Caco-2 (cell line): ENCODE measurements around the gene ZNF668. TPM values are rescaled to one million over a fixed set of nuclear protein-coding genes. Genes with fewer than 3 reads are reported as not detected.

ENCODE experiments used
- BruUV-seq: library from RNA; stranded (reverse); fragments of 400-500 nt; replicated peaks from 2 replicates; lab custom pipeline; 2021; lab: Mats Ljungman, UMichigan
- CTCF ChIA-PET: fragments of 300-600 bp; sonication (Branson Sonifier 250); formaldehyde crosslinking; loops from one replicate; lab custom pipeline; 2022; ENCODE audit warnings: antibody characterized with exemption; lab: Charles Lee
- POLR2A ChIA-PET: fragments of 300-600 bp; sonication (Branson Sonifier 250); formaldehyde crosslinking; loops from one replicate; lab custom pipeline; 2022; ENCODE audit warnings: antibody characterized with exemption; lab: Charles Lee
- DNase-seq, 2 experiments: peaks; one replicate each; pipeline versions ENCODE4 v3.0.0 to v3.0.0-alpha.2; 2020 to 2022
- H3K27me3 ChIP-seq: replicated peaks from 2 replicates; pipeline ENCODE4 v1.6.0; 2011; ENCODE audit warnings: low read length; ENCODE audit not compliant: control insufficient read depth, insufficient read depth
- H3K36me3 ChIP-seq: 2 replicates; pipeline ENCODE4 v1.5.1; 2011; ENCODE audit warnings: low read length; ENCODE audit not compliant: control insufficient read depth, insufficient read depth
- H3K4me1 ChIP-seq: fragments of 250-450 bp; sonication (Bioruptor Pico); 2 replicates; pipeline ENCODE4 v1.5.1; 2020; ENCODE audit warnings: mild to moderate bottlenecking
- H3K4me3 ChIP-seq: 2 replicates; pipeline ENCODE4 v1.5.1; 2011; ENCODE audit warnings: low read depth, mild to moderate bottlenecking, control low read depth, low read length
- H3K9me3 ChIP-seq: fragments of 250-450 bp; sonication (Bioruptor Pico); 2 replicates; pipeline ENCODE4 v1.5.1; 2020; ENCODE audit warnings: mild to moderate bottlenecking, moderate library complexity
- H3K27ac Mint-ChIP-seq: one replicate; pipeline ENCODE4 v1.8.0; 2022; ENCODE audit warnings: mixed read lengths; ENCODE audit not compliant: unreplicated experiment
- H3K27me3 Mint-ChIP-seq: one replicate; pipeline ENCODE4 v1.8.0; 2022; ENCODE audit warnings: mixed read lengths; ENCODE audit not compliant: insufficient read depth, unreplicated experiment
- H3K36me3 Mint-ChIP-seq: one replicate; pipeline ENCODE4 v1.8.0; 2022; ENCODE audit warnings: mild to moderate bottlenecking, mixed read lengths; ENCODE audit not compliant: insufficient read depth, unreplicated experiment
- H3K4me1 Mint-ChIP-seq: one replicate; pipeline ENCODE4 v1.8.0; 2022; ENCODE audit warnings: low read depth, mixed read lengths; ENCODE audit not compliant: unreplicated experiment
- H3K4me3 Mint-ChIP-seq: one replicate; pipeline ENCODE4 v1.8.0; 2022; ENCODE audit warnings: mild to moderate bottlenecking, moderate library complexity, mixed read lengths; ENCODE audit not compliant: unreplicated experiment
- H3K9me3 Mint-ChIP-seq: one replicate; pipeline ENCODE4 v1.8.0; 2022; ENCODE audit warnings: mixed read lengths; ENCODE audit not compliant: unreplicated experiment
- intact Hi-C: fragments of 100-400 bp; cut with micrococcal nuclease; formaldehyde crosslinking; loops from one replicate; pipeline ENCODE4 v1.10.0; 2022; ENCODE audit not compliant: unreplicated experiment
- total RNA-seq: library from RNA; stranded (reverse); gene quantifications from 2 replicates; pipeline ENCODE4 v1.2.3, GENCODE V29; 2022
- TF ChIP-seq, protein P1 (sequence below), 2 experiments: fragments of 200-600 bp in 1 of 2; IDR thresholded peaks; 1 replicate in 1 of 2; 2 replicates in 1 of 2; pipeline versions ENCODE4 v1.5.1 to v1.8.0; 2011 to 2022; ENCODE audit warnings: antibody characterized with exemption in 1 of 2, control low read depth in 1 of 2, inconsistent platforms in 1 of 2, low read depth in 1 of 2, low read length in 1 of 2, mild to moderate bottlenecking in 1 of 2, moderate library complexity in 1 of 2; ENCODE audit not compliant: insufficient read depth in 1 of 2, severe bottlenecking in 1 of 2, unreplicated experiment in 1 of 2

Gene ZNF668
- total RNA-seq, 1 experiment from 2014 or later = 8.7 TPM

DNA sequence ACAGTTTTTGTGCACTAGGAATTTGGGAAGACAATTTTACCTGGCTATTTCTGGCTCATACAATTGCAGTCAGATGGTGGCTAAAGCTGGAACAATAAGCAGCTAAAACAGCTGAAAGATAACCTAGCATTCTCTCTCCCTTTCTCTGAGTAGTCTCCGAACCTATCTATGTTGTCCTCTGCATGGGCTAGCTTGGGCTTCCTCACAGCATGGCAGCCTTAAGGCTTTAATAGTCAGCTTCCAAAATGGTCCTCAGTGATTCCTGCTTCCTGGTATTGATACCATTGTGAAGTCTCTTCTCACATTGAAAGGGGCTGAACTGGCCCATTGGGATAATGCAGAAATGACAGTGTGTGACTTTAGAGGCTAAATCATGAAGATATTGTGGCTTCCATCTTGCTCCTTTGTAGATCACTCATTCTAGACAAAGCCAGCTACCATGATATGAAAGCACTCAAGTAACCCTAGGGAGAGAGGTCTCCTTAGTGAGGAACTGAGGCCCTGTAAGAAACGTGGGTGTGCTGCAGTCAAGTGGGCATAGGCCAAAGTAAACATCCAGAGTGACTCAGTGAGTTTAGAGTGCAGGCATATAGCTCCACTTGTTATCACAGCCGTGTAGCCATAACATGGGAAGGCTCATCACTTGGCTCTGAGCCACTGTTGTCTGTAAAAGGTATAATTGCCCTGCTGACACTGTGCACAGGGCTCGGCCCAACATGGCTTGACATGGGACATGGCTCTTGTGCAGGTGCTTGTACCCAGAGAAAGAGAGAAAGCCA, 26.0 kb upstream of the ZNF668 start:
- POLR2A ChIA-PET = interaction anchor here (1.2 kb wide), 1 partner anchor 17 kb away, joined by 4 read pairs; the partner anchor contains the start of gene KAT8
- Mint-ChIP-seq H3K27me3 (no peaks in the 10 kb centered on the region), H3K27ac (no peak overlapping the region), H3K36me3 (no peaks in the 10 kb centered on the region), H3K9me3 (peaks cover 17% of the 10 kb centered on the region), H3K4me3 (no peak overlapping the region), H3K4me1 (peaks cover 7% of the 10 kb centered on the region)
- Histone ChIP-seq H3K9me3 (no peaks in the 10 kb centered on the region), H3K36me3 (no peaks in the 10 kb centered on the region), H3K27me3 (no peaks in the 10 kb centered on the region), H3K4me3 (no peak overlapping the region), H3K4me1 (no peaks in the 10 kb centered on the region)
- DNase-seq = no peak
- CTCF ChIA-PET = no interaction called here
- intact Hi-C loops = no loop called here
- TF ChIP-seq, protein P1, sequence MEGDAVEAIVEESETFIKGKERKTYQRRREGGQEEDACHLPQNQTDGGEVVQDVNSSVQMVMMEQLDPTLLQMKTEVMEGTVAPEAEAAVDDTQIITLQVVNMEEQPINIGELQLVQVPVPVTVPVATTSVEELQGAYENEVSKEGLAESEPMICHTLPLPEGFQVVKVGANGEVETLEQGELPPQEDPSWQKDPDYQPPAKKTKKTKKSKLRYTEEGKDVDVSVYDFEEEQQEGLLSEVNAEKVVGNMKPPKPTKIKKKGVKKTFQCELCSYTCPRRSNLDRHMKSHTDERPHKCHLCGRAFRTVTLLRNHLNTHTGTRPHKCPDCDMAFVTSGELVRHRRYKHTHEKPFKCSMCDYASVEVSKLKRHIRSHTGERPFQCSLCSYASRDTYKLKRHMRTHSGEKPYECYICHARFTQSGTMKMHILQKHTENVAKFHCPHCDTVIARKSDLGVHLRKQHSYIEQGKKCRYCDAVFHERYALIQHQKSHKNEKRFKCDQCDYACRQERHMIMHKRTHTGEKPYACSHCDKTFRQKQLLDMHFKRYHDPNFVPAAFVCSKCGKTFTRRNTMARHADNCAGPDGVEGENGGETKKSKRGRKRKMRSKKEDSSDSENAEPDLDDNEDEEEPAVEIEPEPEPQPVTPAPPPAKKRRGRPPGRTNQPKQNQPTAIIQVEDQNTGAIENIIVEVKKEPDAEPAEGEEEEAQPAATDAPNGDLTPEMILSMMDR (IDR thresholded peaks at IDR 0.05; ENCODE audit: insufficient read depth in 1 of 2, low read depth in 1 of 2, low read length in 1 of 2, severe bottlenecking in 1 of 2, unreplicated experiment in 1 of 2) = no peak
- BruUV-seq = no TSS peak

DNA sequence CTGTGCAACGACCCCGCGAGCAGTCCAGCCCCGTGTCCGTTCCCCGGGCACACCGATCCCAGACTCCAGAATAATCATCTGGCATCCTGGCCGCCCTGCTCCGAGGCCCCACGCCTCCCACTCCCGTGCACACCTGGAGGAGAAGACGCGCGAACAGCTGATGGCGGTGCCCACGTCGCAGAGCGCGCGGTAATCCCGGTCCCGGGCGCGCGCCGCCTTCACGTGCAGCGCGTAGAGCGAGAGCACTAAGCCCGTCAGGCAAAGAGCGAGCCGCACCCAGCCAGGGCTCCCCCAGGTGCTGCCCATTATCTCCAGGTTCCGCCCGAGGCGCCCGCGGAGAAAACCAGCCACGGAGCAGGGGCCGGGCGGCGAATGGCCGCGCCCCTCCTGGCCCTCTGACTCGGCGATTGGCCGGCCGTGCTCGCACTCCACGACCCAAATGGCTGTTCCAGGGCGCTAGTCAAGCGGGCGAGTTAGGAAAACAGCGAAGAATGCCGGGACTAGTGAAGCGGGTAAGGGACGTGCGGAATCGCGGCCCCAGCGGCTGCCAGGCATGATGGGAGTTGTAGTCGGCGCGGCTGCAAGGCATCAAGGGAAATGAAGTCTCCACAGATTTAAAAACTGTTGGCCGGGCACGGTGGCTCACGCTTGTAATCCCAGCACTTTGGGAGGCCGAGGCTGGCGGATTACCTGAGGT, 20.5 kb upstream of the ZNF668 start, which contains the start of gene VKORC1:
Gene VKORC1, minus strand, starts transcription at position 374 of the 697 bp plus-strand sequence. Its CDS starts 68 bp downstream, at position 306.
- POLR2A ChIA-PET = interaction anchor here (0.7 to 1.3 kb wide), 3 partner anchors 23 to 85 kb away, joined by 3 read pairs; partner anchors contain the start of genes FUS, KAT8 and PRSS8
- Histone ChIP-seq H3K36me3 (no peaks in the 10 kb centered on the region; the same call in 1 of the 2 replicates), H3K4me1 (no peaks in the 10 kb centered on the region), H3K27me3 (no peaks in the 10 kb centered on the region), H3K4me3 (peak within 1 kb of the TSS; percentile 97), H3K9me3 (no peaks in the 10 kb centered on the region)
- Mint-ChIP-seq H3K4me1 (peaks cover 15% of the 10 kb centered on the region), H3K4me3 (peak within 1 kb of the TSS; percentile 98), H3K36me3 (peaks cover 7% of the 10 kb centered on the region), H3K27me3 (no peaks in the 10 kb centered on the region), H3K27ac (peak within 1 kb of the TSS; percentile 92), H3K9me3 (peaks cover 8% of the 10 kb centered on the region)
- TF ChIP-seq, protein P1 (IDR thresholded peaks at IDR 0.05; ENCODE audit: insufficient read depth in 1 of 2, low read depth in 1 of 2, low read length in 1 of 2, severe bottlenecking in 1 of 2, unreplicated experiment in 1 of 2) = no peak
- CTCF ChIA-PET = interaction anchor here (0.9 to 1.3 kb wide), 2 partner anchors 20 to 47 kb away, joined by 3 to 4 read pairs; partner anchors contain the start of genes ZNF646 and ZNF668
- BruUV-seq = no TSS peak
- peak; percentile 96 to 97 for DNase-seq
- intact Hi-C loops = loop anchor here (1.0 kb wide), 1 partner anchor 48 kb away; no protein-coding TSS in a partner anchor

DNA sequence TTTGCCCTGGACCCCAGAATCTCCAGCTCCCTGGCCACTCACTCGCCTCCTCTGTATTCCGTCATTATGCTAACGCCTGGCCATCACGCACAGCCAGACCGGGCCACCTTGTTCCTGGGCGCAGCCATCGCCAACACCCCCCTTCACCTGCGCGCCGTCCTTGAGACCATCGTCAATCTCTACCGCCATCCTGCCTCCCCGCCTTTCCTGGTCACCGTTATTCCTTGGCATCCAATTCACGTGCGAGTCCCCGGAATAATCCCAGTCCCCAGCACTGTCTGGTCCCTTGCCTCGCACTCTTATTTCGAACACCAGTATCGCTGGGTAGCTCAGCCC, 20.0 kb upstream of the ZNF668 start:
- Histone ChIP-seq H3K36me3 (no peaks in the 10 kb centered on the region; the same call in 1 of the 2 replicates), H3K4me1 (no peaks in the 10 kb centered on the region), H3K27me3 (no peaks in the 10 kb centered on the region), H3K4me3 (peak overlapping the region; percentile 97), H3K9me3 (no peaks in the 10 kb centered on the region)
- DNase-seq = no peak
- H3K27ac Mint-ChIP-seq = peak overlapping the region; percentile 92
- no peaks in the 10 kb centered on the region for H3K27me3 Mint-ChIP-seq
- TSS peak; percentile 31 for BruUV-seq
- H3K36me3 Mint-ChIP-seq = peaks cover 7% of the 10 kb centered on the region
- H3K4me1 Mint-ChIP-seq = peaks cover 15% of the 10 kb centered on the region
- CTCF ChIA-PET = interaction anchor here (0.9 to 1.3 kb wide), 2 partner anchors 20 to 48 kb away, joined by 3 to 4 read pairs; partner anchors contain the start of genes ZNF646 and ZNF668
- POLR2A ChIA-PET = interaction anchor here (0.7 to 1.3 kb wide), 3 partner anchors 23 to 86 kb away, joined by 3 read pairs; partner anchors contain the start of genes FUS, KAT8 and PRSS8
- peak overlapping the region; percentile 98 for H3K4me3 Mint-ChIP-seq
- intact Hi-C loops = no loop called here
- TF ChIP-seq, protein P1 (IDR thresholded peaks at IDR 0.05; ENCODE audit: insufficient read depth in 1 of 2, low read depth in 1 of 2, low read length in 1 of 2, severe bottlenecking in 1 of 2, unreplicated experiment in 1 of 2) = no peak
- peaks cover 8% of the 10 kb centered on the region for H3K9me3 Mint-ChIP-seq
